ENCODE results near the gene LRRC56. TPM values are rescaled to one million over a fixed set of nuclear protein-coding genes. Genes with fewer than 3 reads are reported as not detected.
A peak's percentile ranks its signal among the peaks of the same experiment; 100 is the strongest.

Gene LRRC56
- total and polyA plus RNA-seq, 9 of the 15 experiments (the other 6 are each of a cell fraction or from before 2014, with no cell fraction given): 0.03 to 4.5 (median 1.0) TPM; not detected in 1

DNA sequence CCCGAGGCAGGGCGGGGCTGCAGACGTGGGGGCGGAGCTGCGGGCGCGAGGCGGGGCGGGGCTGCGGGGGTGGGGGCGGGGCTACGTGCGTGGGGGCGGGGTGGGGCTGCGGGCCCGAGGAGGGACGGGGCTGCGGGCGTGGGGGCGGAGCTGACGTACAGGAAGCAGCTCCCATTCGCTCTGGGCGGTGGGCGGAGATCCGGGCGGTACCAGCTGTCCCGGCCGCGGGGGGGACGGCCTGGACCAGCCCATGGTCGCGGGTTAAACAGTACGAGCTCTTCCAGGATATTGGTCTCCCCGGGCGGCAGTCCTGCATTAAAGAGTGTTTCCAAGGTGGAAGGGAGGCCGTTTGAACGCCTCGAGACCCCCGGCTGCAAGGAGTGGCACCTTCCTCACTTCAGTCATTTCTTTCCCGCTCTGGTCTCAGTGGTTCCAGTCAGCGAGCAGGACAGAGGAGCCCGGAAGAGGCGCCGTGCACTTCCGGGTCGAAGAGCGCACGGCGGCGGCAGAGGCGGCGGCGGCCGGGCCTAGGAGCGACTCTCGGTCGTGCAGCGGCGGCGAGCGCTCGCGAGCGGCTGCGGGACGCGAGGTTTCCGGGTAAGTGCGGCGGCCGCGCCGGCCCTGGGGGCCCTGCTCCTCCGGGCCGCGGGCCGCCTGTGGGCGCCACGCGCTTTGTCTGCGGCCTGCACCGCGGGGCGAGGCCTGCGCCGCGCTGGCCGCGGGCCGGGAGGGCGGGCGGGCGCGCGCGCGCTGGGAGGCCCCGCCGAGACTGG is 38.9 kb downstream of the LRRC56 start, which contains the start of gene PHRF1 (continued):
- TF ChIP-seq, protein P1, sequence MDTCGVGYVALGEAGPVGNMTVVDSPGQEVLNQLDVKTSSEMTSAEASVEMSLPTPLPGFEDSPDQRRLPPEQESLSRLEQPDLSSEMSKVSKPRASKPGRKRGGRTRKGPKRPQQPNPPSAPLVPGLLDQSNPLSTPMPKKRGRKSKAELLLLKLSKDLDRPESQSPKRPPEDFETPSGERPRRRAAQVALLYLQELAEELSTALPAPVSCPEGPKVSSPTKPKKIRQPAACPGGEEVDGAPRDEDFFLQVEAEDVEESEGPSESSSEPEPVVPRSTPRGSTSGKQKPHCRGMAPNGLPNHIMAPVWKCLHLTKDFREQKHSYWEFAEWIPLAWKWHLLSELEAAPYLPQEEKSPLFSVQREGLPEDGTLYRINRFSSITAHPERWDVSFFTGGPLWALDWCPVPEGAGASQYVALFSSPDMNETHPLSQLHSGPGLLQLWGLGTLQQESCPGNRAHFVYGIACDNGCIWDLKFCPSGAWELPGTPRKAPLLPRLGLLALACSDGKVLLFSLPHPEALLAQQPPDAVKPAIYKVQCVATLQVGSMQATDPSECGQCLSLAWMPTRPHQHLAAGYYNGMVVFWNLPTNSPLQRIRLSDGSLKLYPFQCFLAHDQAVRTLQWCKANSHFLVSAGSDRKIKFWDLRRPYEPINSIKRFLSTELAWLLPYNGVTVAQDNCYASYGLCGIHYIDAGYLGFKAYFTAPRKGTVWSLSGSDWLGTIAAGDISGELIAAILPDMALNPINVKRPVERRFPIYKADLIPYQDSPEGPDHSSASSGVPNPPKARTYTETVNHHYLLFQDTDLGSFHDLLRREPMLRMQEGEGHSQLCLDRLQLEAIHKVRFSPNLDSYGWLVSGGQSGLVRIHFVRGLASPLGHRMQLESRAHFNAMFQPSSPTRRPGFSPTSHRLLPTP (IDR thresholded peaks at IDR 0.05; ENCODE audit: borderline replicate concordance, extremely low read depth, insufficient read length): no peak
- no peak for TF ChIP-seq HLTF (IDR thresholded peaks at IDR 0.05)
- TF ChIP-seq, protein P2, sequence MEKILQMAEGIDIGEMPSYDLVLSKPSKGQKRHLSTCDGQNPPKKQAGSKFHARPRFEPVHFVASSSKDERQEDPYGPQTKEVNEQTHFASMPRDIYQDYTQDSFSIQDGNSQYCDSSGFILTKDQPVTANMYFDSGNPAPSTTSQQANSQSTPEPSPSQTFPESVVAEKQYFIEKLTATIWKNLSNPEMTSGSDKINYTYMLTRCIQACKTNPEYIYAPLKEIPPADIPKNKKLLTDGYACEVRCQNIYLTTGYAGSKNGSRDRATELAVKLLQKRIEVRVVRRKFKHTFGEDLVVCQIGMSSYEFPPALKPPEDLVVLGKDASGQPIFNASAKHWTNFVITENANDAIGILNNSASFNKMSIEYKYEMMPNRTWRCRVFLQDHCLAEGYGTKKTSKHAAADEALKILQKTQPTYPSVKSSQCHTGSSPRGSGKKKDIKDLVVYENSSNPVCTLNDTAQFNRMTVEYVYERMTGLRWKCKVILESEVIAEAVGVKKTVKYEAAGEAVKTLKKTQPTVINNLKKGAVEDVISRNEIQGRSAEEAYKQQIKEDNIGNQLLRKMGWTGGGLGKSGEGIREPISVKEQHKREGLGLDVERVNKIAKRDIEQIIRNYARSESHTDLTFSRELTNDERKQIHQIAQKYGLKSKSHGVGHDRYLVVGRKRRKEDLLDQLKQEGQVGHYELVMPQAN (IDR thresholded peaks at IDR 0.05; ENCODE audit: borderline replicate concordance): peak; percentile 48; the same call in 1 of the 2 replicates
- peak; percentile 73; the same call in 1 of the 2 replicates for TF ChIP-seq MAFF (IDR thresholded peaks at IDR 0.05; ENCODE audit: low read length)
- TF ChIP-seq, protein P3, sequence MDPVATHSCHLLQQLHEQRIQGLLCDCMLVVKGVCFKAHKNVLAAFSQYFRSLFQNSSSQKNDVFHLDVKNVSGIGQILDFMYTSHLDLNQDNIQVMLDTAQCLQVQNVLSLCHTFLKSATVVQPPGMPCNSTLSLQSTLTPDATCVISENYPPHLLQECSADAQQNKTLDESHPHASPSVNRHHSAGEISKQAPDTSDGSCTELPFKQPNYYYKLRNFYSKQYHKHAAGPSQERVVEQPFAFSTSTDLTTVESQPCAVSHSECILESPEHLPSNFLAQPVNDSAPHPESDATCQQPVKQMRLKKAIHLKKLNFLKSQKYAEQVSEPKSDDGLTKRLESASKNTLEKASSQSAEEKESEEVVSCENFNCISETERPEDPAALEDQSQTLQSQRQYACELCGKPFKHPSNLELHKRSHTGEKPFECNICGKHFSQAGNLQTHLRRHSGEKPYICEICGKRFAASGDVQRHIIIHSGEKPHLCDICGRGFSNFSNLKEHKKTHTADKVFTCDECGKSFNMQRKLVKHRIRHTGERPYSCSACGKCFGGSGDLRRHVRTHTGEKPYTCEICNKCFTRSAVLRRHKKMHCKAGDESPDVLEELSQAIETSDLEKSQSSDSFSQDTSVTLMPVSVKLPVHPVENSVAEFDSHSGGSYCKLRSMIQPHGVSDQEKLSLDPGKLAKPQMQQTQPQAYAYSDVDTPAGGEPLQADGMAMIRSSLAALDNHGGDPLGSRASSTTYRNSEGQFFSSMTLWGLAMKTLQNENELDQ (CRISPR knock-in tag; IDR thresholded peaks at IDR 0.05; ENCODE audit: borderline replicate concordance): no peak
- TF ChIP-seq, protein P4, sequence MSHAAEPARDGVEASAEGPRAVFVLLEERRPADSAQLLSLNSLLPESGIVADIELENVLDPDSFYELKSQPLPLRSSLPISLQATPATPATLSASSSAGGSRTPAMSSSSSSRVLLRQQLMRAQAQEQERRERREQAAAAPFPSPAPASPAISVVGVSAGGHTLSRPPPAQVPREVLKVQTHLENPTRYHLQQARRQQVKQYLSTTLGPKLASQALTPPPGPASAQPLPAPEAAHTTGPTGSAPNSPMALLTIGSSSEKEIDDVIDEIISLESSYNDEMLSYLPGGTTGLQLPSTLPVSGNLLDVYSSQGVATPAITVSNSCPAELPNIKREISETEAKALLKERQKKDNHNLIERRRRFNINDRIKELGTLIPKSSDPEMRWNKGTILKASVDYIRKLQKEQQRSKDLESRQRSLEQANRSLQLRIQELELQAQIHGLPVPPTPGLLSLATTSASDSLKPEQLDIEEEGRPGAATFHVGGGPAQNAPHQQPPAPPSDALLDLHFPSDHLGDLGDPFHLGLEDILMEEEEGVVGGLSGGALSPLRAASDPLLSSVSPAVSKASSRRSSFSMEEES (CRISPR knock-in tag; IDR thresholded peaks at IDR 0.05): no peak
- TF ChIP-seq PHB (CRISPR knock-in tag; IDR thresholded peaks at IDR 0.05): no peak
- TF ChIP-seq NR2F6 (CRISPR knock-in tag; IDR thresholded peaks at IDR 0.05): no peak
- TF ChIP-seq SP2 (IDR thresholded peaks at IDR 0.05; ENCODE audit: extremely low read depth, low read depth, low read length, poor library complexity, severe bottlenecking): no peak
- TF ChIP-seq ZNF696 (CRISPR knock-in tag; conservative IDR thresholded peaks at IDR 0.05): no peak
- TF ChIP-seq, protein P5, sequence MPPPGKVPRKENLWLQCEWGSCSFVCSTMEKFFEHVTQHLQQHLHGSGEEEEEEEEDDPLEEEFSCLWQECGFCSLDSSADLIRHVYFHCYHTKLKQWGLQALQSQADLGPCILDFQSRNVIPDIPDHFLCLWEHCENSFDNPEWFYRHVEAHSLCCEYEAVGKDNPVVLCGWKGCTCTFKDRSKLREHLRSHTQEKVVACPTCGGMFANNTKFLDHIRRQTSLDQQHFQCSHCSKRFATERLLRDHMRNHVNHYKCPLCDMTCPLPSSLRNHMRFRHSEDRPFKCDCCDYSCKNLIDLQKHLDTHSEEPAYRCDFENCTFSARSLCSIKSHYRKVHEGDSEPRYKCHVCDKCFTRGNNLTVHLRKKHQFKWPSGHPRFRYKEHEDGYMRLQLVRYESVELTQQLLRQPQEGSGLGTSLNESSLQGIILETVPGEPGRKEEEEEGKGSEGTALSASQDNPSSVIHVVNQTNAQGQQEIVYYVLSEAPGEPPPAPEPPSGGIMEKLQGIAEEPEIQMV (tag; conservative IDR thresholded peaks at IDR 0.05; ENCODE audit: low read depth): no peak
- TF ChIP-seq CREM (IDR thresholded peaks at IDR 0.05; ENCODE audit: low read depth): peak; percentile 59
- no peak for TF ChIP-seq NR4A1 (CRISPR knock-in tag; IDR thresholded peaks at IDR 0.05)
- 0 out of 2 replicates have a peak, but pooled peaks have one; percentile 48 for TF ChIP-seq NR4A1 (tag; IDR thresholded peaks at IDR 0.05)
- TF ChIP-seq CBX3 (IDR thresholded peaks at IDR 0.05; ENCODE audit: borderline replicate concordance in 1 of 2, low read length in 2 of 2): no peak
- TF ChIP-seq ATF7 (IDR thresholded peaks at IDR 0.05): peak; percentile 100
- peak; percentile 98 for TF ChIP-seq TCF7L2 (IDR thresholded peaks at IDR 0.05; ENCODE audit: low read depth, low read length)
